Dedifferentiated amniotic fluid mesenchymal stem cell (primary cell): ENCODE measurements around the gene MCTP1.
A peak's percentile ranks its signal among the peaks of the same experiment; 100 is the strongest.
"Not testable (repeated sequence)": the region's sequence is repeated elsewhere in the genome, so short reads cannot be mapped to it uniquely, and the experiment has no call there.

Source experiments
- DNase-seq: peaks from one replicate; pipeline ENCODE4 v3.0.0-alpha.2; 2016; ENCODE audit errors: extremely low spot score

MCTP1 gene

GRCh38 chr5:94967525-94967924 lies 317.4 kb downstream of the MCTP1 start:
- DNase-seq = no peak

- DNase-seq = not testable (repeated sequence)
Observed at GRCh38 chr5:94959279-94959678, 325.6 kb downstream of the MCTP1 start.

DNA sequence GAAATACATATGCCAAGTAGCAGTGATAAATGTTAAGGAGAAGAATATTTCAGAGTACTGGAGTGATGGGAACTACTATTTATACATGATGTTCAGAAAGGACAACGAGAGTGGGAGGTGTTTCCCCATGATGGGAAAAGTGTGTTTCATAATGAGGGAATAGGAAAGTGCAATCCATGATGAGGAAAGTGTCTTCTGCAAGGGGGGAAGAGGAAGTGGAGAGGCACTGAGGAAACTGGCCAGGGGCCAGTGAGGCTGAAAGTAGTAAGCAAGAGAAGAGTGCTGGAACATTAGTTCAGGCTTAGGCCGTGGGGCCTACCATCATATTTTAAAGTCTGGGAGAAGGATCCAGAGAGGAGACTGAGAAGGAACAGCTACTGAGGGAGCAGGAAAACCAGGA lies 339.2 kb downstream of the MCTP1 start:
- no peak for DNase-seq

DNA sequence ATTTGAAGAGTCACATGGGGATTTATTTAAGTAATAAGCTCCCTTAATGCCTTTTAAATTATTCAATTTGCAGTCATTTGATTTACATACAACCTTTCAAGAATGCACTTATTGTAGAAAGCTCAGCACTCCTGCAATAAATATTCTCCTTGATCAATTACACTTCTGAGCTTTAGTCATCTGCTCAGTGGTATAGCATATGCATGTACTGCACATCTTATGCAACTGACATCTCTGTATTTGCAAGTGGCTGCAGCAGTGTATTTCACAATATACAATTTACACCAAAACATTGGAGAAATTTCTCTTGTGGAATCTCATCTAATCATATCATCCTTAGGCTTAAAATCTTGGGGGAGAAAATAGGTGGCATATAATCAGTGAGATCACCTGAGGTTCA lies 340.7 kb downstream of the MCTP1 start:
- no peak for DNase-seq

DNA sequence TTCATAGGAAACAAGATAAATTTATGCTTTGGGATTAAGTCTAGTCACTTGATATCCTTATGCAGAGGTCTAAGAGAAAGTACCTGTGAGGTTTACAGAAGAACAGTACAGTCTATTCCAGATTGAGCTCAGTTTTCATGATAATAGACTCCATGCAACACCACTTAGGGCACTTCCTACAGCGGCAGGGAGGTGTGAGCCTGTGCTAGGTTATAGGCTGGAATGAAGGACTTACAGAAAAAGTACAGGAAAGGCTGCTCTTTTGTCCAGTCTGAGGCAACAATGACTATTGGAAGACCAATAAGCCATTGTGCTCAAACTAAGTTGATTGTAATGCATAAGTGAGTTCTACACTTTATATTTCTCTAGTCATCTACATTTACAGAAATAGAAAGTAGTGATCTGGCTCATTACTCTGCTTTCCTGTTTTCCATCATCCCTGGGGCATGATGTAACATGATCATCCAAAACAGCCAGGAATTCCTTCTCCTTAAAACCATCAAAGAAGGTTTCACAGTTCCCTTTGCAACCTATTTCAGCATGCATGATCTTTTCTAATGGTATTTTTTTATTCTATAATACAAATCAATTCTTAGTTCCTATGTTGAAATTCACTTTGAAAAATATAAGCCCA lies 343.7 kb downstream of the MCTP1 start:
- DNase-seq = no peak

DNA sequence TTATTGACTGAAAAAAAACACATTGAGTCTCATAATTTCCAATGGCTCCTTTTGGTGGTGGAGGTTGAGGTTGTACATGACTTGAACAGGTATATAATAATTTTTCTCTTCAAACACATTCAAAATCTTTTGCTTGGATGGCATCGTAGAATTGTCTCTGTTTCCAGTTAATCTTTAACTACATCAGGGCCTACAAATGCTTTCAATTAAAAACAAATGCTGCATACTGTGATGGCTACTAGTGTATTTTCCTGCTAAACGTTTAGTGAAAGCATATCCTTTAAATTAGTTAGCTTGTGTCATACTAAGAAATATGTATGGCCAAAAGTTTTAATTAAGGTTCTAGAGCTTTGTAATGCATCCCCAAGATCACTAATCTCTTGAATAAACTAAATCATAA lies 352.6 kb downstream of the MCTP1 start:
- no peak for DNase-seq

- no peak for DNase-seq
Observed at GRCh38 chr5:94928891-94929290, 356.0 kb downstream of the MCTP1 start.

DNA sequence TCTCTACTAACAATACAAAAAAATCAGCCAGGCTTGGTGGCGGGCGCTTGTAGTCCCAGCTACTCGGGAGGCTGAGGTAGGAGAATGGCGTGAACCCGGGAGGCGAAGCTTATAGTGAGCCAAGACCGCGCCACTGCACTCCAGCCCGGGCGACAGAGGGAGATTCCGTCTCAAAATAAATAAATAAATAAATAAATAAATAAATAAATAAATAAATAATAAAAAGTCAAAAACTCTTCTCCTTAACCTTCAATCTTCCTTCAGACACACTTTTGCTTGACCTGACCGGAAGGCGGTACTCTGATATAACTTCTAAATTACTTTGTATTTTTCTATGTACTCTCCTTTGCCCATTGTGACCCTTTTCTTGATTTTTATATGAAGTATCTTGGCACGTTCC lies 364.3 kb downstream of the MCTP1 start:
- DNase-seq = no peak

- no peak for DNase-seq
Observed at GRCh38 chr5:94916619-94917018, 368.3 kb downstream of the MCTP1 start.

GRCh38 chr5:94911276-94911675 lies 373.6 kb downstream of the MCTP1 start:
- no peak for DNase-seq

DNA sequence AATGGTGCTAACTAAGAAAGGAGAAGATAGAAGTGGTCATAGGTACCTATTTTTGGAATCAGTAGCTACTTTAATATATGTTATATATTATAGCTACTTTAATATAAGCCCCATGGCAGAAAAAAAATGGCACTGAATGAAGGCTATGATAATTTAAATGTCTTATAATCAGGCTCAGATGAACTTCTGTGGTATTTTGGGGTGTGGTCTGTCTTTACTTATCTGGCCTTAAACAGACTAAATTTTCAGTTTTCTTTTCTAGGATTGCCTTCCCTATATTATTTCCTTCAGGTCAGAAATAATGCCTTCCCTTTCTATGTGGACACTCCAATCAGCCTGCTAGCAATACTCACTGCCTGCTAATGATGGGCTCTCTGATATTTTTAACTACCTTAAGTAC lies 374.2 kb downstream of the MCTP1 start:
- no peak for DNase-seq

- DNase-seq = peak; percentile 51
Observed at GRCh38 chr5:94908889-94909480, 375.9 kb downstream of the MCTP1 start.

GRCh38 chr5:94906750-94907149 lies 378.1 kb downstream of the MCTP1 start:
- DNase-seq = no peak

DNA sequence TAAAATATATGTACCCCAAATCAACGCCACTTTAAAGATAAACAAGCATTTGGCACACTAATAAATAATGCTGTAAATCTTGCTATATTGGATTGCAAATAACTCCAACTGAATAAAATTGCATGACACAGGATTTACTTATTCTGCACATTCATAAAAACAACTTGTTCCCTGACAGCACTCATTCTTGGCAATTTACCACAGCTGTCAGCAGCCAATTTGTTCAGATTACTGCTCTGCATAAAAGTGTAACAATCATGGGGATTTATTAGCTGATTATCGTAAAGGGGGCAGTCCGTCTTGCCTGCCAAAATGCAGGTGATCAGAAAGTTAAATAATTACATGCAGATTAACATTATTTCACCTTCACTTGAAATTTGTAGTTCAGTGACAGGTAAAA lies 381.2 kb downstream of the MCTP1 start:
- no peak for DNase-seq

DNA sequence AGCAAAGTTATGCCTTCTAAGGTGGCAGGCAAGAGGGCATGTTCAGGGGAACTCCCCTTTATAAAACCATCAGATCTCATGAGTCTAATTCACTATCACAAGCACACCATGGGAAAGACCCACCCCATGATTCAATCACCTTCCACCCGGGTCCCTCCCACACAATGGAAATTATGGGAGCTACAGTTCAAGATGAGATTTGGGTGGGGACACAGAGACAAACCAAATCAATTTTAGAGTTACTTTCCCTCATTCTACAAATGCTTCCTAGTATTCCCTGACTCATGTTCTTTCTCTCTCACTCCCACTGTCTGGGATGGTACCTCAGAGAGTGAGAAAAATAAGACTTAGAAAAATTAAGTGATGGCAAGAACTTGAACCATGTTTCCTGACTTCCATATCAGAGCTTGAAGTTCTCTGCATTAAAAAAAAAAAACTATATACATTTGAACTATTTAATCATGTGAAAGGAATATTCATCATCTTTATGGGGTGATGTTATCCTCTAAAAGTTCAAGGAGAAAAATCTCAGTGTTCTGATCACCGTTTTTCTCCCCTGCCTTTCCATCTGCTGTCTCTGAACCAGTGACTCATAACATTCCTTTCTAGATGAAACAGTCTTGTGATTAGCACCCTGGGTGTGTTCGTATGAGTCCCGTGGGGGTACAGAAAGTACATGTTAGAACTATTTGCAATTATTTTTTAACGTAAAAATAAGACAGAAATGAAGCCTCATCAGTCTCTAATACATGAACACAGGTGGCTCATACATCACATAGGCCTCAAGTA lies 383.5 kb downstream of the MCTP1 start:
- no peak for DNase-seq

GRCh38 chr5:94900006-94900505 lies 384.8 kb downstream of the MCTP1 start:
- no peak for DNase-seq

- no peak for DNase-seq
Observed at GRCh38 chr5:94893412-94894135, 391.3 kb downstream of the MCTP1 start.

DNA sequence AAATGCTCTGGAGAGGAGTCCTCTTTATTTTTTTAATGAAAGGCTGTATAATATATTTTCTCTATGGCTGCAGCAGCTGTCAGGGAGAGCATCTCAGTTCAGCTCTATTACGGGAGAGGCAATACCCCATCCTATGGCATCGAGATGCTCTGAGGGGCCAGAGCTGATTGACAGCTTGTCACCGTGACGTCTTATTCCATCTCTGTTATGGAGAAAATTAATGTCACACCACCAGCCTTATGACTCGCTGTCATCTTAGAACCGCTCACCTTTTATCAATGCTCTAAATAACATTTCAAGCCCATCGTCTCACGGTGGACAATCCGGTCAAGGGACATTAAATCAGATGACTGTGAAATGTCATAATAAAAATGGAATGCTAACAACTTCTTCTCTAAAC lies 392.9 kb downstream of the MCTP1 start:
- no peak for DNase-seq

DNA sequence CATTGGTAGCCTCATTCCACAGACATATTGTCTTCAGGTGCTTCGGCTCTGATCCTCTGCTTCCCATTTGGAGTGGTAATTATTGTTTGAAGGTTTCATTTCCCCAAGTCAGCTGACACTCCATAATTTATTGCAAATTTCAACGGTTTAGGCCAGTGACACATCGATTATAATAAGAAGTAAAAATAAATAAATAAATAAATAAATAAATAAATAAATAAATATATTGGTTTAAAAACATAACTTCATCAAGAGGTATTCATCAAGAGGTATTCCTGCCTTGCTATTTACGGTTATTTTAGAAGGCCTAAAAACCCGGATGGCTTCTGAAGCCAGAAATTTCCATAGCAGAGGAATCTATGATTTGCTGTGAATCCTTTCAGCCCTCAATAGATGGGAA lies 393.3 kb downstream of the MCTP1 start:
- no peak for DNase-seq

GRCh38 chr5:94890907-94891306 lies 394.0 kb downstream of the MCTP1 start:
- no peak for DNase-seq

DNA sequence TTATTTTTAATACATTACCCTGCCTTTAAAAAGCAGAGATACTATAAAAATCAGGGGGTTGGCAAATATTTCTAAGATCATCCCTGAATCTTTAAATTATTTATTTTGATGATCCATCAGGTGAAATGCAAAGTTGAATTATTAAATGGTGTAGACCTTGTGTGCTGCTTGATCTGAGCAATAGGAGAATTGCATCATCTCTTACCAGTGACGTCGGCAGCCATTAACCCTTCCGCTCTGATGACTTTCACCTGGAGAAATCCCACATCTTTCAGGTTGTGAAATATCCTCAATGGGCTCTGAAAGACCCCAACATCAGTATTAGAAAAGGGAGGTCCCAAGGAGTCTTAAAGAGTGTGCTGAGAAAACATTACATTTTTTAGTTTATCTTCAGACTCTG lies 396.2 kb downstream of the MCTP1 start:
- no peak for DNase-seq

DNA sequence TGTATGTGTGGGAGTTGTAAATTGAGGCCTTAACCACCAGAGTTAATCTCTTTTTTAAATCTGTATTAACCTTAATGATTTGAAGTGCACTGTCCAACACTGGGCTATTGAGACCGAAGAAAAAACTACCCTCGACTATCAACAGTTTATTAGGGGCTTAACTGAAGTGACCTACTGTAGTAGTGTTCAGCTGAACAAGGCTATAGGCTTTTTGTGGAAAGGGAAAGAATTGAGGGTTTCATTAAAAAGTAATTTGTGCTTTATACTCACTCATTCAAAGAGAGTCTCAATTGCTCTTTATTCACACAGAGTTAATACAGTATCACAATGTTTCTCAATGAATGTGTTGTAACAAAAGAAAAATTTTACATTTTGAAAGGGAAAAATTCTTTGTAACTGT lies 399.0 kb downstream of the MCTP1 start:
- no peak for DNase-seq
